HUES6 (cell line): ENCODE data around the gene ZBTB17.
"Not testable (repeated sequence)": the region's sequence is repeated elsewhere in the genome, so short reads cannot be mapped to it uniquely, and the experiment has no call there.

ENCODE experiments used
- H3K27ac ChIP-seq: 2 replicates; pipeline ENCODE4 v1.7.0; 2013; ENCODE audit warnings: low read depth, mild to moderate bottlenecking, low read length, inconsistent platforms
- H3K27me3 ChIP-seq: 2 replicates; pipeline ENCODE4 v1.6.1; 2013; ENCODE audit warnings: low read length; ENCODE audit not compliant: control insufficient read depth, insufficient read depth
- H3K36me3 ChIP-seq: 2 replicates; pipeline ENCODE4 v1.6.1; 2013; ENCODE audit warnings: low read length; ENCODE audit not compliant: control insufficient read depth, insufficient read depth
- H3K4me1 ChIP-seq: 2 replicates; pipeline ENCODE4 v1.6.1; 2013; ENCODE audit warnings: low read length; ENCODE audit not compliant: control insufficient read depth, insufficient read depth
- H3K4me3 ChIP-seq: 2 replicates; pipeline ENCODE4 v1.5.1; 2013; ENCODE audit warnings: low read depth, low read length
- H3K9ac ChIP-seq: one replicate; pipeline ENCODE4 v1.6.1; 2013; ENCODE audit warnings: mild to moderate bottlenecking, low read length
- H3K9me3 ChIP-seq: 2 replicates; pipeline ENCODE4 v1.6.1; 2013; ENCODE audit warnings: low read depth, low read length; ENCODE audit not compliant: control insufficient read depth, insufficient read depth

Gene ZBTB17

GRCh38 chr1:15937146-15937545 is 38.8 kb downstream of the ZBTB17 start:
- no peak overlapping the region for H3K27ac ChIP-seq
- no peaks in the 10 kb centered on the region for H3K9me3 ChIP-seq
- H3K27me3 ChIP-seq: no peaks in the 10 kb centered on the region
- no peak overlapping the region for H3K4me3 ChIP-seq
- H3K36me3 ChIP-seq: peaks cover 94% of the 10 kb centered on the region
- peaks cover 6% of the 10 kb centered on the region; the same call in 1 of the 2 replicates for H3K4me1 ChIP-seq
- H3K9ac ChIP-seq: no peak overlapping the region

GRCh38 chr1:15936025-15936424 is 39.9 kb downstream of the ZBTB17 start:
- no peak overlapping the region for H3K27ac ChIP-seq
- H3K4me3 ChIP-seq: no peak overlapping the region
- no peaks in the 10 kb centered on the region for H3K27me3 ChIP-seq
- no peak overlapping the region for H3K9ac ChIP-seq
- no peaks in the 10 kb centered on the region for H3K9me3 ChIP-seq
- peaks cover 6% of the 10 kb centered on the region; the same call in 1 of the 2 replicates for H3K4me1 ChIP-seq
- H3K36me3 ChIP-seq: peaks cover 94% of the 10 kb centered on the region

- no peak overlapping the region for H3K4me3 ChIP-seq
- no peak overlapping the region for H3K27ac ChIP-seq
- peaks cover 6% of the 10 kb centered on the region; the same call in 1 of the 2 replicates for H3K4me1 ChIP-seq
- H3K36me3 ChIP-seq: peaks cover 94% of the 10 kb centered on the region
- H3K9ac ChIP-seq: no peak overlapping the region
- H3K9me3 ChIP-seq: no peaks in the 10 kb centered on the region
- H3K27me3 ChIP-seq: no peaks in the 10 kb centered on the region
Measured at GRCh38 chr1:15935056-15935950, 40.6 kb downstream of the ZBTB17 start.

- H3K4me3 ChIP-seq: no peak overlapping the region
- peaks cover 6% of the 10 kb centered on the region; the same call in 1 of the 2 replicates for H3K4me1 ChIP-seq
- peaks cover 95% of the 10 kb centered on the region for H3K36me3 ChIP-seq
- no peaks in the 10 kb centered on the region for H3K9me3 ChIP-seq
- no peak overlapping the region for H3K9ac ChIP-seq
- H3K27ac ChIP-seq: no peak overlapping the region
- H3K27me3 ChIP-seq: no peaks in the 10 kb centered on the region
Measured at GRCh38 chr1:15934211-15935055, 41.5 kb downstream of the ZBTB17 start.

GRCh38 chr1:15933684-15934083 is 42.2 kb downstream of the ZBTB17 start:
- peaks cover 95% of the 10 kb centered on the region for H3K36me3 ChIP-seq
- H3K4me3 ChIP-seq: no peak overlapping the region
- no peaks in the 10 kb centered on the region for H3K27me3 ChIP-seq
- peaks cover 6% of the 10 kb centered on the region; the same call in 1 of the 2 replicates for H3K4me1 ChIP-seq
- no peak overlapping the region for H3K27ac ChIP-seq
- no peaks in the 10 kb centered on the region for H3K9me3 ChIP-seq
- H3K9ac ChIP-seq: no peak overlapping the region

- Histone ChIP-seq H3K9ac (no peak overlapping the region), H3K4me3 (no peak overlapping the region), H3K4me1 (peaks cover 5% of the 10 kb centered on the region; the same call in 1 of the 2 replicates), H3K9me3 (no peaks in the 10 kb centered on the region), H3K27ac (no peak overlapping the region), H3K36me3 (peaks cover 97% of the 10 kb centered on the region), H3K27me3 (no peaks in the 10 kb centered on the region)
Measured at GRCh38 chr1:15932612-15933011, 43.3 kb downstream of the ZBTB17 start.

GRCh38 chr1:15931884-15932283 is 44.0 kb downstream of the ZBTB17 start:
- peaks cover 95% of the 10 kb centered on the region for H3K36me3 ChIP-seq
- no peak overlapping the region for H3K4me3 ChIP-seq
- no peaks in the 10 kb centered on the region for H3K4me1 ChIP-seq
- no peaks in the 10 kb centered on the region for H3K9me3 ChIP-seq
- H3K9ac ChIP-seq: no peak overlapping the region
- no peak overlapping the region for H3K27ac ChIP-seq
- no peaks in the 10 kb centered on the region for H3K27me3 ChIP-seq

GRCh38 chr1:15931401-15931800 is 44.5 kb downstream of the ZBTB17 start:
- no peak overlapping the region for H3K4me3 ChIP-seq
- H3K9ac ChIP-seq: no peak overlapping the region
- peaks cover 94% of the 10 kb centered on the region for H3K36me3 ChIP-seq
- H3K27me3 ChIP-seq: no peaks in the 10 kb centered on the region
- H3K4me1 ChIP-seq: no peaks in the 10 kb centered on the region
- H3K9me3 ChIP-seq: no peaks in the 10 kb centered on the region
- H3K27ac ChIP-seq: no peak overlapping the region

- Histone ChIP-seq H3K4me3 (no peak overlapping the region), H3K27ac (no peak overlapping the region), H3K36me3 (peaks cover 91% of the 10 kb centered on the region), H3K9me3 (no peaks in the 10 kb centered on the region), H3K4me1 (0 out of 2 replicates have a peak, but pooled peaks cover 3% of the 10 kb centered on the region), H3K9ac (no peak overlapping the region), H3K27me3 (no peaks in the 10 kb centered on the region)
Measured at GRCh38 chr1:15928971-15929965, 46.6 kb downstream of the ZBTB17 start.

GRCh38 chr1:15926448-15926847 is 49.5 kb downstream of the ZBTB17 start:
- H3K4me1 ChIP-seq, H3K27me3 ChIP-seq, H3K4me3 ChIP-seq, H3K9ac ChIP-seq, H3K27ac ChIP-seq, H3K9me3 ChIP-seq: not testable (repeated sequence)
- peaks cover 89% of the 10 kb centered on the region for H3K36me3 ChIP-seq
